H1 (cell line): Measurements from ENCODE around the gene HIPK3. TPM values are rescaled to one million over a fixed set of nuclear protein-coding genes. Genes with fewer than 3 reads are reported as not detected.

Source experiments
- CTCF ChIA-PET: fragments of 300-600 bp; sonication (Branson Sonifier 250); formaldehyde crosslinking; loops from one replicate; lab custom pipeline; 2021; ENCODE audit not compliant: partially characterized antibody; lab: Charles Lee
- POLR2A ChIA-PET: fragments of 300-600 bp; sonication (Branson Sonifier 250); formaldehyde crosslinking; loops from one replicate; lab custom pipeline; 2021; ENCODE audit warnings: inconsistent platforms; ENCODE audit not compliant: partially characterized antibody; lab: Charles Lee
- DNase-seq, 2 experiments: peaks; one replicate each; pipeline versions ENCODE4 v3.0.0 to v3.0.0-alpha.2; 2010 to 2022; ENCODE audit warnings: low spot score in 2 of 2, low read depth in 1 of 2, mixed read lengths in 1 of 2
- FAIRE-seq: peaks from 2 replicates; lab custom pipeline; 2011; peaks lifted over from hg19 to GRCh38; lab: Jason Lieb, UNC
- H2AFZ ChIP-seq: 2 replicates; pipeline ENCODE4 v1.8.1; 2012; ENCODE audit warnings: low read length, inconsistent platforms
- H2AK5ac ChIP-seq: 2 replicates; pipeline ENCODE4 v1.6.1; 2013; ENCODE audit warnings: low read depth, low read length
- H2BK120ac ChIP-seq: replicated peaks from 2 replicates; pipeline ENCODE3; 2013; ENCODE audit warnings: low read depth, low read length, inconsistent platforms
- H2BK12ac ChIP-seq: 2 replicates; pipeline ENCODE4 v1.6.1; 2013; ENCODE audit warnings: low read depth, low read length
- H2BK15ac ChIP-seq: 2 replicates; pipeline ENCODE4 v1.6.1; 2013; ENCODE audit warnings: low read length
- H2BK20ac ChIP-seq: 2 replicates; pipeline ENCODE4 v1.6.1; 2013; ENCODE audit warnings: low read length
- H2BK5ac ChIP-seq: 2 replicates; pipeline ENCODE4 v1.6.1; 2013; ENCODE audit warnings: low read depth, low read length
- H3K14ac ChIP-seq: 2 replicates; pipeline ENCODE4 v1.6.1; 2013; ENCODE audit warnings: inconsistent platforms; ENCODE audit not compliant: insufficient read length
- H3K18ac ChIP-seq: 2 replicates; pipeline ENCODE4 v1.6.1; 2013; ENCODE audit warnings: low read length; ENCODE audit errors: extremely low read depth
- H3K23ac ChIP-seq: 2 replicates; pipeline ENCODE4 v1.6.1; 2013; ENCODE audit warnings: inconsistent platforms; ENCODE audit not compliant: insufficient read length
- H3K23me2 ChIP-seq: 2 replicates; pipeline ENCODE4 v1.6.1; 2013; ENCODE audit warnings: low read depth, low read length
- H3K27ac ChIP-seq: 2 replicates; pipeline ENCODE4 v1.6.1; 2011; ENCODE audit warnings: low read depth, low read length, inconsistent platforms
- H3K27me3 ChIP-seq, 4 experiments: replicated peaks in 1 of 4; 1 replicate in 1 of 4; 2 replicates in 3 of 4; pipeline versions ENCODE4 v1.6.1 to v1.8.1; 2011 to 2013; ENCODE audit warnings: low read length in 3 of 4, mild to moderate bottlenecking in 3 of 4, inconsistent platforms in 2 of 4, mixed read lengths in 2 of 4, moderate library complexity in 1 of 4; ENCODE audit not compliant: control insufficient read depth in 3 of 4, insufficient read depth in 3 of 4; ENCODE audit errors: extremely low read depth in 1 of 4
- H3K36me3 ChIP-seq, 4 experiments: 2 replicates each; pipeline versions ENCODE4 v1.6.1 to v1.8.1; 2011 to 2013; ENCODE audit warnings: mild to moderate bottlenecking in 4 of 4, low read length in 3 of 4, moderate library complexity in 2 of 4, control low read depth in 1 of 4, inconsistent platforms in 1 of 4; ENCODE audit not compliant: insufficient read depth in 4 of 4, control insufficient read depth in 2 of 4
- H3K4ac ChIP-seq: replicated peaks from 2 replicates; pipeline ENCODE3; 2013; ENCODE audit warnings: low read length, low read depth, mixed read lengths, inconsistent platforms; ENCODE audit not compliant: insufficient read length
- H3K4me1 ChIP-seq, 4 experiments: replicated peaks in 1 of 4; 1 replicate in 1 of 4; 2 replicates in 3 of 4; pipeline versions ENCODE4 v1.6.1 to v1.8.1; 2011 to 2013; ENCODE audit warnings: low read length in 3 of 4, inconsistent platforms in 2 of 4, mixed read lengths in 1 of 4; ENCODE audit not compliant: insufficient read depth in 4 of 4, control insufficient read depth in 3 of 4
- H3K4me2 ChIP-seq, 2 experiments: 2 replicates each; pipeline versions ENCODE4 v1.6.1 to v1.8.1; 2011 to 2013; ENCODE audit warnings: low read depth in 2 of 2, low read length in 2 of 2, control low read depth in 1 of 2, inconsistent platforms in 1 of 2, mild to moderate bottlenecking in 1 of 2; ENCODE audit not compliant: insufficient read depth in 1 of 2
- H3K4me3 ChIP-seq, 4 experiments: fragments of 200-600, 300-600 bp in 1 of 4; sonication (generic), shearing (Covaris generic), sonication (Bioruptor Twin) in 1 of 4; 2 replicates each; pipeline versions ENCODE4 v1.5.1 to v1.8.1; 2011 to 2016; ENCODE audit warnings: low read length in 4 of 4, low read depth in 3 of 4, control low read depth in 2 of 4, inconsistent platforms in 2 of 4, mild to moderate bottlenecking in 2 of 4, mixed read lengths in 1 of 4, moderate library complexity in 1 of 4; ENCODE audit not compliant: insufficient read depth in 2 of 4; ENCODE audit errors: extremely low read depth in 1 of 4
- H3K56ac ChIP-seq: replicated peaks from 2 replicates; pipeline ENCODE3; 2013; ENCODE audit warnings: low read depth, mild to moderate bottlenecking, mixed read lengths, low read length, inconsistent platforms; ENCODE audit not compliant: insufficient read length
- H3K79me1 ChIP-seq: 2 replicates; pipeline ENCODE4 v1.6.1; 2013; ENCODE audit warnings: low read depth, low read length, control low read depth
- H3K79me2 ChIP-seq, 2 experiments: 2 replicates each; pipeline versions ENCODE4 v1.6.1 to v1.8.1; 2012 to 2013; ENCODE audit warnings: low read length in 2 of 2, mild to moderate bottlenecking in 2 of 2, inconsistent platforms in 1 of 2; ENCODE audit not compliant: insufficient read depth in 2 of 2, control insufficient read depth in 1 of 2
- H3K9ac ChIP-seq, 4 experiments: replicated peaks in 1 of 4; 1 replicate in 1 of 4; 2 replicates in 3 of 4; pipeline versions ENCODE4 v1.6.1 to v1.8.1; 2011 to 2013; ENCODE audit warnings: low read depth in 3 of 4, low read length in 3 of 4, control low read depth in 2 of 4, mild to moderate bottlenecking in 2 of 4, moderate library complexity in 2 of 4, inconsistent platforms in 1 of 4; ENCODE audit errors: extremely low read depth in 1 of 4
- H3K9me3 ChIP-seq, 2 experiments: 2 replicates each; pipeline versions ENCODE4 v1.6.1 to v1.8.1; 2012 to 2013; ENCODE audit warnings: mild to moderate bottlenecking in 2 of 2, moderate library complexity in 2 of 2, control low read depth in 1 of 2, inconsistent platforms in 1 of 2, low read depth in 1 of 2, low read length in 1 of 2, mixed read lengths in 1 of 2; ENCODE audit not compliant: insufficient read depth in 2 of 2
- H4K20me1 ChIP-seq, 2 experiments: replicated peaks in 1 of 2; 2 replicates each; pipeline versions ENCODE3 to v1.8.1; 2011 to 2013; ENCODE audit warnings: inconsistent platforms in 2 of 2, low read length in 2 of 2, mild to moderate bottlenecking in 1 of 2; ENCODE audit not compliant: insufficient read depth in 2 of 2, control insufficient read depth in 1 of 2
- H4K5ac ChIP-seq: 2 replicates; pipeline ENCODE4 v1.6.1; 2013; ENCODE audit warnings: low read length, low read depth, mixed read lengths, inconsistent platforms; ENCODE audit not compliant: insufficient read length
- H4K8ac ChIP-seq: 2 replicates; pipeline ENCODE4 v1.8.0; 2013; ENCODE audit warnings: mild to moderate bottlenecking, moderate library complexity, low read length, inconsistent platforms; ENCODE audit not compliant: insufficient read depth; ENCODE audit errors: extremely low read depth
- H4K91ac ChIP-seq: replicated peaks from 2 replicates; pipeline ENCODE3; 2013; ENCODE audit warnings: low read length, mixed read lengths, inconsistent platforms; ENCODE audit not compliant: insufficient read length
- BCL11A ChIP-seq, 2 experiments: IDR thresholded peaks; one replicate each; pipeline ENCODE4 v1.6.1; 2011; ENCODE audit warnings: low read depth in 2 of 2, low read length in 2 of 2, mild to moderate bottlenecking in 2 of 2
- RAD21 ChIP-seq, 2 experiments: IDR thresholded peaks in 1 of 2; conservative IDR thresholded peaks in 1 of 2; 2 replicates each; pipeline ENCODE4 v1.6.1; 2011; ENCODE audit warnings: low read depth in 2 of 2, low read length in 2 of 2, improper control_type of control experiment in 1 of 2, inconsistent platforms in 1 of 2, mild to moderate bottlenecking in 1 of 2, moderate library complexity in 1 of 2
- SP2 ChIP-seq: IDR thresholded peaks from 2 replicates; pipeline ENCODE4 v1.6.1; 2012; ENCODE audit warnings: mild to moderate bottlenecking, low read length, inconsistent platforms
- TAF1 ChIP-seq: IDR thresholded peaks from 2 replicates; pipeline ENCODE4 v1.6.1; 2011; ENCODE audit warnings: mild to moderate bottlenecking, low read depth, low read length
- WGBS, 2 experiments: shearing (Covaris generic) in 1 of 2; methylation state at CpG; one replicate each; pipeline versions ENCODE4 v1.1.6 to v1.1.7; 2013 to 2015; ENCODE audit warnings: low lambda C conversion rate in 2 of 2, mixed read lengths in 2 of 2, inconsistent platforms in 1 of 2, low coverage in 1 of 2, missing lambda C conversion rate in 1 of 2; ENCODE audit not compliant: insufficient replicate concordance in 2 of 2, insufficient coverage in 1 of 2, insufficient read length in 1 of 2; ENCODE audit errors: extremely low coverage in 1 of 2, missing lambda C conversion rate in 1 of 2; 5-methylcytosine and 5-hydroxymethylcytosine counted together
- polyA plus RNA-seq, 7 experiments: library from polyadenylated mRNA; depleted of rRNA in 3 of 7; stranded (reverse) in 5 of 7; unstranded in 2 of 7; fragments of >200 nt in 5 of 7; fragments of 200-250 nt in 2 of 7; gene quantifications; 1 replicate in 5 of 7; 2 replicates in 1 of 7; 4 replicates in 1 of 7; pipeline versions ENCODE4 v1.2.1 to v1.2.3, GENCODE V29; 2011 to 2013; ENCODE audit warnings: missing spikeins in 2 of 7, mixed read lengths in 2 of 7
- total RNA-seq: library from RNA; stranded (reverse); fragmentation: NEBNext Ultra II Directional; extraction: Animal tissue kit (Norgen Biotek cat#: 25700); gene quantifications from 2 replicates; pipeline ENCODE4 v1.2.1, GENCODE V29; 2021

HIPK3 gene
- total and polyA plus RNA-seq, 2 of the 8 experiments (the other 6 are each of a cell fraction or from before 2014, with no cell fraction given): 5.0 to 22.3 TPM

DNA sequence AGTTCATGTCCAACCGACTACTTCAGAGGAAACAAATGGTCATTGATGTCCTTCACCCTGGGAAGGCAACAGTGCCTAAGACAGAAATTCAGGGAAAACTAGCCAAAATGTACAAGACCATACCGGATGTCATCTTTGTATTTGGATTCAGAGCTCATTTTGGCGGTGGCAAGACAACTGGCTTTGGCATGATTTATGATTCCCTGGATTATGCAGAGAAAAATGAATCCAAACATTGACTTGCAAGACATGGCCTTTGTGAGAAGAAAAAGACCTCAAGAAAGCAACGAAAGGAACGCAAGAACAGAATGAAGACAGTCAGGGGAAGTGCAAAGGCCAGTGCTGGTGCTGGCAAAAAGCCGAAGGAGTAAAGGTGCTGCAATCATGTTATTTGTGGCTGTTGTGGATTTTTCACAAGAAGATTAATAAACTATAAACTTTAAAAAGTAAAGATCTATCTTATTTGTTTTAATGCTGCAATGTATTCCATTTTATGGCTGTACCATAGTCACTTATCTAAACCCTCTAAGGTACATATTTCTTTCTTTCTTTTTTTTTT, 20.1 kb upstream of the HIPK3 start:
- ChIA-PET POLR2A (no interaction called here), CTCF (no interaction called here)
- Histone ChIP-seq H2BK12ac (no peak overlapping the region), H3K9ac (no peak overlapping the region), H3K27ac (no peak overlapping the region), H3K4ac (no peak overlapping the region), H4K20me1 (no peaks in the 10 kb centered on the region), H2BK120ac (no peak overlapping the region), H3K56ac (no peak overlapping the region), H2BK20ac (no peak overlapping the region), H3K14ac (no peak overlapping the region), H2BK5ac (no peak overlapping the region), H3K23ac (no peak overlapping the region), H3K4me3 (no peak overlapping the region), H3K36me3 (no peaks in the 10 kb centered on the region), H4K5ac (no peak overlapping the region), H2AFZ (peak overlapping the region; percentile 81; the same call in 1 of the 2 replicates), H4K8ac (no peak overlapping the region), H3K9me3 (no peaks in the 10 kb centered on the region), H4K91ac (no peak overlapping the region), H2BK15ac (no peak overlapping the region), H3K27me3 (no peaks in the 10 kb centered on the region), H3K4me1 (no peaks in the 10 kb centered on the region), H3K23me2 (no peaks in the 10 kb centered on the region; the same call in 1 of the 2 replicates), H2AK5ac (no peak overlapping the region), H3K79me1 (no peaks in the 10 kb centered on the region), H3K4me2 (no peak overlapping the region), H3K18ac (no peak overlapping the region), H3K79me2 (no peaks in the 10 kb centered on the region)
- no peak for FAIRE-seq
- TF ChIP-seq SP2 (no peak), BCL11A (IDR thresholded peaks at IDR 0.05; ENCODE audit: low read depth in 2 of 2, low read length in 2 of 2) (no peak), RAD21 (IDR thresholded peaks at IDR 0.05 in 1 of 2, conservative IDR thresholded peaks at IDR 0.05 in 1 of 2; ENCODE audit: low read depth in 2 of 2, low read length in 2 of 2) (no peak), TAF1 (no peak)
- WGBS, 2 experiments: 79% methylated on average over 6 of the region's 6 CpGs; no CpG with 5 or more reads in 1 of the 2 experiments
- no peak for DNase-seq
